NCI-H2107 (cell line): ENCODE results near the gene PLXNA2.

Source experiments
- DNase-seq: peaks from one replicate; lab custom pipeline; 2025; lab: John Stamatoyannopoulos, UW

PLXNA2 gene

GRCh38 chr1:208243967-208244916 lies at the start of gene PLXNA2:
Gene PLXNA2, minus strand, starts transcription at chr1:208244384. Its CDS starts 26,462 bp downstream, at chr1:208217922.
- peak; percentile 65 for DNase-seq

- DNase-seq, result no peak
These were observed 48.7 kb upstream of the PLXNA2 start for GRCh38 chr1:208292908-208293307.

GRCh38 chr1:208291923-208292711 lies 47.9 kb upstream of the PLXNA2 start:
- no peak for DNase-seq

DNA sequence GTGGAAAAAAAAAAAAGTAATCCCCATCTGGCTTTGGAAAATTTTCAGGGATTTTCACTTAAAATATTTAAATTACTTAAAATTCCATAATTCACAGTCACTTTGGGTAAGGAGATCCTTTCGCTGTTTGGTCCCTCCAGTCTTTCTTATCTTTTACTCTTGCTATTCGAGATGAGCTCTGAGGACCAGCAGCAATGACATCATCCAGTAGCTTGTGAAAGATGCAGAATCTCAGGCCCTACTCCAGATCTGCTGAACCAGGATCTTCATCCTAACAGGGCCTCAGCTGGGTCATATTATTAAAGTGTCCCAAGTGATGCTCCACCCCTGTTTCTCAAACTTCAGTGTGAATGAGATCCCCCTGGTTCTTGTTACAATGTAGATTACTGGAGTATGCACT lies 46.9 kb upstream of the PLXNA2 start:
- DNase-seq, result no peak

DNA sequence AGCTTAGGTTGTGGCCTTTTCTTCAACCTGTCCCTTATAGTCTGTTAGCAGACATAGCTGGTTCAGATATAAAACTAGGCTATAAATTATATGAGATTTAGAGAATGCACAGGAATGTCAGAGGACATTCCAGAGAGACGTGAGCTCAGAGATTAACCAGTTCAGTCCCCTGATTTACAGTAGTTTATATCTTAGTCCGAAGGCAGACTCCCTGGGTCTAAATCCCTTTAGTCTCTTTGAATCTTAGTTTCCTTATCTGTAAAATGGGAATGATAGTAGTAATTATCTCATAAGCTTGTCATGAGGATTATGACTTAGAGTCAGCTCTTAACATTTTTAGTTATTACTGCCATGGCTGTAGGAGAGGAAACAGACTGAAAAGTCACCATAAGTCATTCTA lies 45.5 kb upstream of the PLXNA2 start:
- DNase-seq, result no peak

DNA sequence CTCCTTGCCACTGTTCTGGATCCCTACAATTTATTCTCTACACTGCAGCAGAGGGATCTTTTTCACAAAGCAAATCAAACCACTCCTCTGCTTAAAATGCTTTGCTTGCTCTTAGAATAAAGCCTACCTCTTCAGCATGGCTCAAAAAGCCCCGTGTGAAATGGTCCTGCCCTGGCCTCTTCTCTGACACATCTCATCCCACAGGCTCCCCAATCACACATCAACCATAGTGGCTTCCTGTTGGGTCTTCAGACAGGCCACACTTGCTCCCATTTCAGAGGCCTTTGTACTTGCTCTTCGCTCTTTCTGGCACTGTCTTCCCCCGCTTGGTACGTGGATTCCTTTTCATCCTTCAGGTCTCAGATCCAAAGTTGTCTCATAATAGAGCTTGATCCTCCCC lies 44.3 kb upstream of the PLXNA2 start:
- DNase-seq, result no peak

DNA sequence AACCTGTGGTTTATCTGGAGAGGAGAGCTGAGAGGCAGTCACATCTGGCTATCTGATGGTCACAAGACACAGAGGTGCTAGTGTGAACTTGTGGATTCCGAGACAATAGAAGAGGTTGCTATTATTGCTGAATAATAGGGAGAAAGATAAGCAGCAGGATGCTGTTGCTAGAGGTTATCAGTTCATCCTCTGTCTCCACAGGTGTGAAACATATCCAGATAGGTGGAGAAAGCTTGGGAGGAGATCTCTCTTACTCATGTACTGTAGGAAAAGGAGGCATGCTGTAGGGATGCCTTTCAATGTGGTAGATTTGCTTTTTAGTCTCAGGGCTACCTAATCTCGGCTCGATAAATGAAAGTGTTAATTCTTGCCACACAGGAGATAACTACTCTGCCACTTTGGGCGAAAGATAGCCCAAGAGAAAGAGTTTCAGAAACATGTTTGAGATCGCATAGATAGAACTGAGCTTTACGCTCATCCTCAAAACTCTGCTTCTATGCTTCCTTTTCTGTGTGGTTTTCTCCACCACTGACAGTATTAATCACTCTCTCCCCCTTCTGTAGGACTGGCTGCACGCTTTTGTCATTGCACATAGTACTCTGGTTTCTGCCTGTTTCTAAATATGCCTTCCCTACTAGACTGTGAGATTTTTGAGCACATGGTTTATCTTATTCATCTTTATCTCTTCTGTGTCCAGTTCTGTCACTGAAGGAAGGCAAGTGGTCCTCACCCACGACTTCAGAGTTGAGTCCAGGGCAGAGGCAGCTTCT lies 36.7 kb upstream of the PLXNA2 start:
- DNase-seq, result no peak

DNA sequence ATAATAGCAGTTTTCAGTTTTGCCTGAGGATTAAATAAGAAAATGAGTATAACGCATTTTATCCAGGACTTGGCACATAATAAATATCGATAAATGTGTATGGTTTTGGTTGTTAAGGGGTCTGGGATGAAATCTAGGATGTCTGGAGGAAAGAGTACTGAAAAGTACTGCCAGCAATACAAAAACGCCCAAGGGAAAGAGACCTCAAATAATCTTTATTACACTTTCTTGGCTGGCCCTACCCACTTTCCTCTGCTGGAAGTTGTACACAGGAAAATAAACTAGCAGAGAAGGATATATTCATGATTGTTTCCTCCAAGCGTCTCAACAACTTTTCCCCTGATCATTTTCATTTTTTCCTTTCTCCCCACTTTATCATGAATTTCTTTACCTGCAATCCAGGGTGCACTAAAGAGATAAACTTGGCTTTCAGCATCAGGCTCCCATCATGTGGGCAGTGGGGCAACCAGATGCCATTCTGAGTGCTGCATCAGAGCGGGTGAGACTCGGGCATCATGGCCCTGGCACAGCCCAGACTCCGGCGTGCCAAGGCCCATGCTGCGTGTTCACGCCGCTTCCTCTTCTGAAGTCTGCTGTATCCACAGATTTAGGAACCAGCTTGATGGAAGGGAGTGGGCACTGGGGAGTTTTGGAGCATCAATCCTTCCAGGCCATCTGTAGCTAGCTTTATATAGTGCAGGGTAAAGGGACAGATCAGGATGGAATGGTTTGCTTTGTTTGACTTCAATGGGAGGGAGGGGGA lies 35.8 kb upstream of the PLXNA2 start:
- DNase-seq, result no peak

DNA sequence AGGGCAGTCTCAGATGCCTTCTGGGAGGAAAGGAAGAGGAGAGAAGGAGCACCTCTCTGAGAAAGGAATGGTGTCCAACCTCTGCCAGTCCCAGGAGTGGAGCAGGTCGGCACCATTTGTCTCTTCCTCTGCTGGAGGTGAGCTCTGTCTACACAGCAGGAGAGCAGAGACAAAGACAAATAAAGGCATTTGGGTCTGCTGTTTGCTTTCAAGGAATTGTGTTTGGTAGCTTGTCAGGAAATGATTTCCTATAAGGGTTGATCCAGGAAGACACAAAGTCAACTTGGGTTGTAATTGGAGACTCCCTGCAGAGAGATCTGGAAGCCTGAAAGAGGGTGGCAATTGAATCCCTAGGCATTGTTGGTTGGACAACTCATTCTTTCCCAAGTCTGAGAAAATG lies 34.5 kb upstream of the PLXNA2 start:
- no peak for DNase-seq

DNA sequence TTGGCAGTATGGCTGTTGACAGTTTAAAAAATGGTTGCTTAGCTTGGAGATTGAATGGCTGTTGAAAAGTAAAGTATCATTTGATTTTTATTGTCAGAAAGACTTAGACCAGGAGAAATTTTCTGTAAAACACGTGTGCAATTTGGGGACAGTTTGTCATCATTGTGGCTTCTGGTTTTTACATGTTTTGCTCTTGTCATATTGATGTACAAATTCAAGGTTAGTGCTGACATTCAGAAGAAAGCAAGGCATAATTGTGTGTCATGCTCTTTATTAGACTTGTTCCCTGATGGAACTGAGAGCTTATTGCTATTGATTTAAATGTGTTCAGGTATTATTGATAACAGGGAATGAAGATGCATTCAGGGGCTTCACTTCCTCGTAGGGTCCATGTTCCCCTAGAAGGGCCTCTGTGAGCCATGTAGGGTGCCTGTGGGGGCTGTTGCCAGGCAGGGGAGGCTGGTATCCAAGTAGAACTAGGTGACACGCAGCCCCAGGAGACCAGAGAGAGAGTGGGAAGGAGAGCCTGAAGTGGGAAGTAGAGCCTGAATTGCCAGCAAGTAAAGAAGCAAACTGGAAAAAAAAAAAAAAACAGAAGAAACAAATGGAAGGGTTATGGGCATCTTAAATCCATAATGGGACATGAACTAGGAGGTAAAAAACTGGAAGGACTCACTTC lies 32.7 kb upstream of the PLXNA2 start:
- DNase-seq, result no peak

DNA sequence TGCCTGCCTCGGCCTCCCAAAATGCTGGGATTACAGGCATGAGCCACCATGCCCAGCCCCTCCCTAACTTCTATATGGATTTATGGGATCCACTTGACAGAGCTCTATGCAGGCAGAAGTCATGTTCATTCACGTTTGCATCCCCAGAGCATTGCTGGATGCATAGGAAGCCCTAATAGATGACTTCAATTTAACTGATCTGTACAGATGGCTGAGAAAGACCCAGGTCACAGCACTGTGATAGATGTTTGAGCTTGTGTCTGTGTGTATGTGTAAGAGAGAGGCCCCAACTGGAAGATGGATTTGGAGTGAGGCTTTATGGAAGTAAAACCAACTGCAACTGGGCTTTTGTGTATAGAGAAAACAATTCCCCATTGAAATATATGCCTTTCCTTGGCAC lies 30.9 kb upstream of the PLXNA2 start:
- DNase-seq, result no peak

- no peak for DNase-seq
These were observed 29.3 kb upstream of the PLXNA2 start for GRCh38 chr1:208273386-208274017.

DNA sequence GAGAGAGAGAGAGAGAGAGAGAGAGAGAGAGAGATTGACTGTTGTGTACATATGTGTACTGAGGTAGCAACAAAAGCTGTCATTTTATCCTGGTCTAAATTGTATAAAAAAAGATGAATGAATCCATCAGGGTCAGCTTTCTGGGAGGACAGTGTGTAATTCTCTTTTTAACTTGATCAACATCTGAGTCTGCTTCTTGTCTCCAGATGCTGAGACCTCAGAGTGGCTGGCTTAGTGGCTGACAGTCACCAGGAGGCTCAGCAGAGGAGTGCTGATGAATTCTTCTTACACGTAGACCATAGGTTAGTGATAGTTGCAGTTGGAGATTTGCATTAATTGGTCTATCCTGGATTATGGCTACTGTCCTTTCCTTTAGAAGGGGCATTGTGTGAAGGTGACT lies 28.5 kb upstream of the PLXNA2 start:
- no peak for DNase-seq

GRCh38 chr1:208272311-208272710 lies 28.1 kb upstream of the PLXNA2 start:
- no peak for DNase-seq

- DNase-seq, result no peak
These were observed 27.1 kb upstream of the PLXNA2 start for GRCh38 chr1:208271236-208271635.

GRCh38 chr1:208270651-208271141 lies 26.5 kb upstream of the PLXNA2 start:
- peak; percentile 33 for DNase-seq

- DNase-seq, result no peak
These were observed 25.1 kb upstream of the PLXNA2 start for GRCh38 chr1:208269338-208269666.

DNA sequence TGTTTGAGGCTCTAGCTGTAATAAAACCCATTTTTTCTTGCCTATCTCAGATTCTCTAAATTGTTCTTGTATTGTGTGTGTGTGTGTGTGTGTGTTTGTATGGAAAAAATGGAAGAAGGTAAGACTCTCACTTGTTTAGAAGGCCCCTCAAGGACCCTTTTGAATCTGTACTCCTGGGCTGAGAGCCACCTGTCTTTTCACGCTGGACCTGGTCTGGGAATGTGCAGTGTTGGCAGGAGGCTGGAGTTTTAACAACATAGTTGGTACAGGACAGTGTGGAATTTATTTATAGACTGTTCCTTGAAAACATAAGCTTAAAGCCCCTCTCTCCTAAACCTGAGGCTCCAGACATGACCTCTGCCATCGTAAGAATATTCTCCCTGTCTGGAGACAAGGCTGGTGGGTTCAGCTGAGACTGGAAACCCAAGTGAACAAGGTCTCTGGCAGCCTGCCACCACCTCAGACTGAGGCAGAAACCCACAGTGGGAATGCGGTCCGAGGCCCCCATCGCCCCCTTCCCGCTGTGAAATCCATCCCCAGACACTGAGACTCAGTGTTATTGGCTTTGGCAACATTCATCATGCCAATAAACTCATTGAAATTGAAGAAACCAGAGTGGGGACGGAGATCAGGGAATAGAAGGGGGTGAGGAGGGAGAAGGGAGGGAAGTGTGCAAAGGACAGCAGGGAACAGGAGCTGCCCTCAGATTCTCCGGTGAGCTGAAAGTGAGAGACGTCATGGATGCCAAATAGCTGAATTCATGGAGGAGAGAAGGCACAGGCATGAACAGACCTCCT lies 24.6 kb upstream of the PLXNA2 start:
- DNase-seq, result no peak

GRCh38 chr1:208265525-208265924 lies 21.3 kb upstream of the PLXNA2 start:
- DNase-seq, result no peak

DNA sequence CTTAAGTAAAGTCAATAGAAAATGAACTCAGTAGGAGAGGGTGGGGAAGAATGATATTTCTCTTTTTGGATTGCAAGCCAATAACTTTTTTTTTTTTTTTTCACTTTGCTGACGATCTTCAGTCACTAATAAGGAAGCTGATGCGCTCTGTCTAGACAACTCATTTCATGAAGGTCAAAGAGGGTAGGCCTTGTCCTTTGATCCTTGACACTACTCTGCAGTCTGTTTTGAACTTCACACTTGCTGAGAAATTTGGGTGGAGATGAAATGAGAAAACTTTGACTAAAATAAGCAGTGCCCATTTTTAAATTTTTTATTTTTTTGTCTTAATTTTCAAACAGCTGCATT lies 20.9 kb upstream of the PLXNA2 start:
- DNase-seq, result no peak
